Measurements from ENCODE around the gene SLC1A1.
"Not testable (repeated sequence)": the region's sequence is repeated elsewhere in the genome, so short reads cannot be mapped to it uniquely, and the experiment has no call there.

SLC1A1 gene

DNA sequence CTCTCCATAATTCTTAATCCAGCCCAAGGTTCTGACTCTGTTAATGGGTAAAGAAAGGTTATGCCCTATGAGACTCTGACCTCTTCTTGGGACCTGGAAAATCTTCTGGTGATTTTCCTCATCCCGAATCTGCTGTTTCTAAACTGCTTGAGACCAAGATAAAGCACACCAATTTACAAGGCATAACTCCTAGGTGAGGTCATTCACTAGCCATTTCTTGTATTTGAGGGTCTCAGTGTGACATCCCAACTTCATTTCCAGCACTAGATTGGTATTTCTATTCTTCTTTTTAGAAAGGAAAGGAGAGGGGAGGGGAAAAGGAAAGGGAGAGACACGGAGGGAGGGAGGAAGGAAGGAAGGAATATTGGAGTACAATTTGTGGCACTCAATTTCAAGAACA is 51.6 kb downstream of the SLC1A1 start:
- no peak for DNase-seq (ENCODE audit: low read depth in 3 of 3)

DNA sequence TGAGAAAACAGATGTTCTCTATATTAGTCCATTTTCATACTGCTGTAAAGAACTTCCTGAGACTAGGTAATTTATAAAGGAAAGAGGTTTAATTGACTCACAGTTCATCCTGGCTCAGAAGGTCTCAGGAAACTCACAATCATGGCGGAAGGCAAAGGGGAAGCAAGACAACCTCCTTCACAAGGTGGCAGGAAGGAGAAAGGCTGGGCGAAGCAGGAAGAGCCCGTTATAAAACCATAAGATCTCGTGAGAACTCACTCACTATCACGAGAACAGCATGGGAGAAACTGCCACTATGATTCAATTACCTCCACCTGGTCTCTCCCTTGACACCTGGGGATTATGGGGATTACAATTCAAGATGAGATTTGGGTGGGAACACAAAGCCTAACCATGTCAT is 54.4 kb downstream of the SLC1A1 start:
- DNase-seq (ENCODE audit: low read depth in 3 of 3) = not testable (repeated sequence)

DNA sequence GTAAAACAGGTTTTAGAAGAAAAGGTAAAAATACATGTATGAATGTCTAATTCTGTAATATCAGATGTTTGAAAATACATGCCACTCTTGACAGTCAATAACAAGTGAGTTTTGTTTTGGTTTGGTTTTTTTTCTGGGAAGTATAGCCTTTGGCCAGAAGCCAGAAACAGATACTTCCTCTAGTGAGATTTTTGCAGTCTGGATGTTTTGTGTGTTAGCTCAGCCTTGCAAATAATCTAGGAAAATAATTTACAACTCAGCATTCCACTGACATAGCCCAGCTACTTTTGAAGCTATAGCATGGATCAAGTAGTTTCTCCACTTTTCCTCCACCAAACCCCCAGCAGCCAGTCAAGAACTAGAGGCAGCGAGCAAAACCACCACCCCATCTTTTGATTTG is 56.7 kb downstream of the SLC1A1 start:
- no peak for DNase-seq (ENCODE audit: low read depth in 3 of 3)

DNA sequence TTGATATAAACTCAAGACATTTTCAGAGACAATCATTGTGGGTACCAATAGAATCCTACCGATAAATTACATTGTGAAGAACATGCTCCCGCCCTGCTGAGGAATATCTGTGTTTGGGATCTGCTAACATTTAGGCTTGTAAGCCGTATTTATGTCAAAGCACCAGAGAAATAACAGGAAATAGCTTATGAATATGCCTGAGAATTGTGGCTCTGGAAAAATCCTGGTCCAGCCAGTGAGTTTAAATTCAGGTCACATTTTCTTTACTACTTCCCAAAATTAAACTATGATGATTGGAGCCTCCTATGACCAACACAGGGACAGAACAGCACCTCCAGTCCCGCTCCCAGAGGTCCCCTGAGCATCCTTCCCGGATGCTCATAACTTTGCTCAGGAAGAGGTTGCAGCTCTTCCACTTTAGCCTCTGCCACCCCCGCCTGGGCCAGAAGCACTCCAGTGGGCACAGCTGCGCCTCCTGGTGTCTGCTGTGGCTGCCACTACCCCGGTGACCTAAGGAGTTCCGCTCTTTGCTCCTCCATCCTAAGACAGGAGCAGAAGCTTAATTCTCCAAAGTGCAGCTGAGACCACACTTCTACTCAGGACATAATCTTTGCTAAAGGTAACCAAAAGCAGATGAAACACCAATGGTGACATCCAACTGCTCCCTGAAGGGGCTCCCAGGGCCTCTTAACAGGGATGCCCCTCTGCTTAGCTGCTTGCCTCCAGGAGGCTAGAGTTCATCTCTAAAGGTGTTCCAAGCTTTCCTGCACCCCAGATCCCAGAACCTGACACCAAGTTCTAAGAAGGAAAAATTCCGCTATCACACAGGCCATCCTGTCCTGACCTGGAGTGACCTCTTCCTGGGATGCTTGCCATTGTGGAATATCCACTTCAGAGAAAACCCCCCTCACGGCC is 58.8 kb downstream of the SLC1A1 start:
- DNase-seq (ENCODE audit: low read depth in 3 of 3) = no peak

DNA sequence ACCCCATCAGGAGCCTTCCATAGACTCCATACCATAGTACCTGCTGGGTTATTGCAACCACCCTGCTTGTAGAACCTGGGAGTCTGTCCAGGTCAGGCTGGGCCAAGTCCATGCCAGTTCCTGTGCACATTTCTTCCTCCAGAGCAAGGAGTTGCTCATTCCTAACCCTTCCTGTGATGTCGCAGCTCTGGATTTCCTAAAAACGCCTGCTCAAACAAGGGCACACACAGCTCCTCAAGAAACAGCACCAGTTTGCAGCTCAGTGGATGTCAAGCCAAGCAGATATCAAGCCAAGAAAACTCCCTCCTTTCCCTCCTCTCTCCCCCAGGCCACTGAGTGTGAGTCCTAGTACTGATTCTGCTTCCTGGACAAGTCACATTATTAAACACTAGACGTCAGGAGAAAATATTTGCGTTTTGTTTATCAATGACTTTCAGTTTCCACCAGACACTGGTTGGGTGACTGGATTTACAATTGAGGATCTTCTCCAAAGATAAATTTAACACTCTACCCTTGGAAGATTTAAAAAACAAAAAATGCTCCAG is 59.6 kb downstream of the SLC1A1 start:
- no peak for DNase-seq (ENCODE audit: low read depth in 3 of 3)

DNA sequence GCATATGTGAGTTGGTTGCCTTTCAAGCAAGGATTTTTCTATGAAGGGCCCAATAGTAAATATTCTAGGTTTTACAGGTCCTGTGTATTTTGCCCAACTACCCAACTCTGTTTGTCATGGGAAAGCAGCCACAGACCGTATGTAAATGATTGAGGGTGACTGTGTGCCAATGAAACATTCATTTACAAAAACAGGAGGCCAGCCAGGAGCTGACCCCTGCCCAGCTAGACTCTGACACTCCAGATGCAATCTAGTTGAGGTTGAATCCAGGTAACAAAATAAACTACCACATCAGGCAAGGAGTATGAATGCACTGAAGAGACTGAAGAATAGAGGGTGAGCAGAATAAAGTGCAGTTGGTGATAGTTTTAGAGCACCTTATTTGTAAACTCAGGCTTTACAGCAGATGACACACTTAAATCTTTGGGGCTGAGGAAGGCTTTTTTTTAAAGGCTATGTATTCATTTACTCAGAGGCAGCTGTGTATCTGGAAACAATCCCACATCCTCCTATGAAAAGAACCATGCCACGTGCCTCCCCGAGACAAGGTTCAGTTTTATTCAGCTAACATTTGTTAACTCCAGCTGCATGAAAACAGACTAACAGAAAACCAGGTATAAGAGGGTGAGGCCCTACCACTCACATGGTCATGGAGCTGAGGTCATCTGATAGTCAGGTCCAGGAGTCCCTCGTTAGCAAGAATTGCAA is 60.7 kb downstream of the SLC1A1 start:
- no peak for DNase-seq (ENCODE audit: low read depth in 3 of 3)

DNA sequence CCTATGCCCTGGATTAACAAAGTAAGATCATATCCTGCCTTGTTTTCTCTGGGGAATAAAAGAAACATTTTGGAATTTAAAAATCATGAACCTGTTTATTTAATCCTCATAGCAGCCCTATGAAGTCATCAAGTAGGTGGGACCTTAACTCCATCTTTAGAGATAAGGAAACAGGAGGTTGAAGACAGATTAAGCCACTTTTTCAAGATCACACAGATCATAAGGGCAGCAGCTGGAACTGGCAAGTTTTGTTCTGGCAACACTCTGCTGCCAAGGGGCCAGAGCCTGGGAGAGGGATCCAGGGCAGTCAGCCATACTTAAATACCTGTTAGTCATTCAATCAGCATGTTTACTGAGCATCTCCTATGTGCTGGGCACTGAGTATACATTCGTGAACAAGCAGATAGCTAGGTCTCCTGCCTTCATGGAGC is 63.7 kb downstream of the SLC1A1 start:
- DNase-seq (ENCODE audit: low read depth in 3 of 3) = no peak

DNA sequence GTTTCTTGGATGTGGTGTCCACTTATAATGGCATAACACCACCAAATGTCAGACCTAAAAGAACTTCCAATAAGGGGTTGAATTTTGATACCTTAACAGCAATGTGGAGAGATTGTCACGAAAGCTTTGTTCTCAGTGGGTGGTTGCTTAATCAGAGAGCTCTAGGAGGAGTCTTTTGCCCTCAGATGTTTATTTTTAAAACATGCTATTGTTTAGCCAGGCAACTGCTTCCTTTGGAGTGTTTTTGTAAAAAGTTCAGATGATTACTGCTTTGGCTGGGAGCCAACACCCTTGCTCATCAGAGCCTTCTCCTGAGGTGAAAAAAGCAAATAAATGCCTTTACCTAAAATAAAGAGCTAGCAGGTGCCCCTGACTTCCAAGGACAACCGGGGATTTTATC is 65.0 kb downstream of the SLC1A1 start:
- no peak for DNase-seq (ENCODE audit: low read depth in 3 of 3)

DNA sequence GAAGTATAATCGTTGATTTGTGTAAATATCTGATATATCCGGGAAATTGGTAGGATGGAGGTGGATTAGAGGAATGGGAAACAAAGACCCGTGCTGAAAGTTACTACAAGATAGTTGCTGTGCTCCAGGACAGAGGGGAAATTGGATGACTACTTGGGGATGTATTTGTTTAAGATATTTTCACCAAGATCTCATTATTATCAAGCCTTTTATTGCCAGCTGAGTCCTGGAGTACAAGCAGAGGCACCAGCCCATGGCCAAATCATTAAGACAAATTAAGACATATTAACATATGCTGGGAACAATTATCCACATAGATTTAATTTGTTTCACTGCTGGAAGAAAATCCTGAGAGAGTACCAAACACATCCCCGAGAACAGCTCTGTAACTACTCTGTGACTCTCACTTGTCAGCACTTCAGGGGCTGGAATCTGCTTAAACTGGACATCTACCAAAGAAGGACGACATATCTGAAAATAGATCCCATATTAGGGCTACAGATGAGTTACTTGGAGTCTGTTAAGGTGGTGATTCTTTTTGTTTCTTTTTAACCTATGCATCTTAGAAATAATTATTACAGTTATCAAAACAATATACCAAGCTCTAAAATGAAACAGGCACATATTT is 68.2 kb downstream of the SLC1A1 start:
- DNase-seq (ENCODE audit: low read depth in 3 of 3) = no peak

DNA sequence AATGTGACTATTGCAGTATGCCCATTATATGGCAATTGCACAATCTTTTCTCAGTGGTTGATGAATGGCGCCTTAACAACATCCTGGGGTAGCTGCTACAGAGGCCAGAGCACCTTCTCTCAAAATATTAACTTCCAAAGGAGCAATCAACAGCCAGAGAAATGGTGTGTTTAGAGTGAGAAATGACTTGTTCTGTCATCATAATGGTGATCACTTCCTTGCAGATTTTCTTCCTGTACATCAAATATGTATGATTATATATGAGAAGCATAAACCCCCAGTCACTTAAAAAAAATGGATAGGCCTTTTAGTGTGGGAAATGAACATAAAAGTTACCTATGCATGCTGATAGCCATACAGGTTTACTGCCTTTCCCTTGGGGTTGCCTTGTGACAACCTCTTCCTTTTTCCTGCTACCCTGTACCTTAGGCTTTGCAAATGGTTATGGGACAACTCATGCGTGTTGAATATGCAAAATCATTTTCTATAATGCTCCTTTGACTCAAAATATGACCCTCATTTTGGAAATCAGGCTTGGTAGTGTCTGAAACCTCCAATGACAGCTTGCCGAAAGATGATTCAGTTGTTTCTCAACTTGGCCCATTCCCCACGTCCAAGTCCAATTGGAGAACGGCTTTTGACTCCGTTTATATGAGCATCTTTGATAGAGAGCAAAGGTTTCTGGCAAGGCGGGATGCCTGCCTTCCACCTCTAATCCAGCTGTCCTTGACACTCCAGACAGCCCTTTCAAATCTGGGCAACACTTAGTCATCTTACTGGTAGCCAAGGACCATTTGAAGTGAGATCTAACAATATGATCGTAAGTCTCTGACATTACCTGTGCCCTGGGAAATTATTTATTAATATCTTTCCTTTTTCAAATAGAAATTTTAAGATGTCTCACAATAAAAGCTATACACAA is 69.3 kb downstream of the SLC1A1 start:
- no peak for DNase-seq (ENCODE audit: low read depth in 3 of 3)

DNA sequence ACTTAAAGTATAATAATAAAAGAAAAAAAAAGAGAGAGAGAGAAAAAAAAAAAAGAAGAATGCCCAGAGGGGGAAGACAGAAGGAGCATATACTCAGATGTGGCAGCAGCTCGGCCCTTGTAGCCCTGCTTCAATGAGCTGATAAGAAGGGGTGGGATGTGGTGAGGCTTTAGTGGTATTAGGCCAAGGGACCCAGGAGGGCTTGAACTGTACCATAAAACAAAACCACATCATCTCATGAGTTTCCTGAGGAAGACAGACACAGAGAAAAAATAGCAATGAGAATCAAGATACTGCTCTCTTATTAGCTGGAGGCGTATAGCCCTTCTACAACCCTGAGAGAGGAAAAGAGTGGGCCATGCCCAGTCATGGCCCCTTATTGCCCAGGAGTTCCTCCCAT is 72.8 kb downstream of the SLC1A1 start:
- DNase-seq (ENCODE audit: low read depth in 3 of 3) = no peak

DNA sequence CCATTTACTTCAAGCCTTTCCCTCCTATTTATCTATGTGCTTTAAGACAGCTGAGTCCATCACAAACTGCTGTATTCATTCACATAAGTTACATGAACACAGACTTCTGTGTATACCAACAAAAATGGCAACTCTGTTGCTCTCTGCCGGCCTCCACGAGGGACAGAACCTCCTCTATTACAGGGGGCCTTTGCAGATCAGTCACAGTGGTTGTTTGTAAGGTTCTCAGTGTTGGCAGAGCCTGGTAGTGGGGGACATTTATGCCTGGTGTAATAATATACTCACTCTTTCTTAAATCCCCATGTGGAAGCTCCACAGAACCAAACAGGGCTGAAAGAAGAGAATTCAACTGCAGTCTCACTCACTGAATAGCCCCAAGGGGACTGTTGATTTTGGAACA is 76.5 kb downstream of the SLC1A1 start:
- no peak for DNase-seq (ENCODE audit: low read depth in 3 of 3)

DNA sequence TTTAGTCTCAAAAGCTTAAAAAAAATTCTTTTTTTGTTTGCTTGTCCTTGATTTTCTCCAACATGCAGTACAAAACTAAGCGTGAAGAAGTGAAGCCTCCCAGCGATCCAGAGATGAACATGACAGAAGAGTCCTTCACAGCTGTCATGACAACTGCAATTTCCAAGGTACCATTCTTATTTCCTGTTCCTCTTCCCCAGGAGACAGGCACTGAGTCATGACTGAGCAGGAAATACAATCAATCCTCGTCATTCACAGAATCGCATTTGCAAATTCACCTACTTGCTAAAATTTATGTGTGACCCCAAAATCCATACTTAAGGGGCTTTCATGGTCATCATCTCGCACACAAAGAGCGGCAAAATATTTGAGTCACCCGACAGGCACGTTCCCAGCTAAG is 77.3 kb downstream of the SLC1A1 start:
- DNase-seq (ENCODE audit: low read depth in 3 of 3) = no peak

DNA sequence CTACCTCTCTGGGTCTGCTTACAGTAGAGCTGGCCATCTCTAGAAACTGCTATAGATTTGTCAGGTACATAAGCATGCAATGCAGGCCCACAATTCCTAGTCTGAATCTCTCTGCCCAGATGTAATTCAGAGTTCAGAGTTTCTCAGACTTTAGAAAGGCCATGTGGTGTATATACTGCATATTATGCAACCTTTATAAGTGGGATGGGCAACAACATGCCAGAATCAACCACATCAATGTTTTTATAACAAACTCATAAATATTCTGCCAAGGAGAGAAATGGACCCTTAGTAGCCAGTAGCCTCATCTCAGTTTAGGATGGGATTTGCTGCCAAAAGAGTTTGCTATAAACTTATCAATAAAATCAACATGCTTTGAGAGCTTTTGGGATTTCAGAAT is 78.8 kb downstream of the SLC1A1 start:
- no peak for DNase-seq (ENCODE audit: low read depth in 3 of 3)

DNA sequence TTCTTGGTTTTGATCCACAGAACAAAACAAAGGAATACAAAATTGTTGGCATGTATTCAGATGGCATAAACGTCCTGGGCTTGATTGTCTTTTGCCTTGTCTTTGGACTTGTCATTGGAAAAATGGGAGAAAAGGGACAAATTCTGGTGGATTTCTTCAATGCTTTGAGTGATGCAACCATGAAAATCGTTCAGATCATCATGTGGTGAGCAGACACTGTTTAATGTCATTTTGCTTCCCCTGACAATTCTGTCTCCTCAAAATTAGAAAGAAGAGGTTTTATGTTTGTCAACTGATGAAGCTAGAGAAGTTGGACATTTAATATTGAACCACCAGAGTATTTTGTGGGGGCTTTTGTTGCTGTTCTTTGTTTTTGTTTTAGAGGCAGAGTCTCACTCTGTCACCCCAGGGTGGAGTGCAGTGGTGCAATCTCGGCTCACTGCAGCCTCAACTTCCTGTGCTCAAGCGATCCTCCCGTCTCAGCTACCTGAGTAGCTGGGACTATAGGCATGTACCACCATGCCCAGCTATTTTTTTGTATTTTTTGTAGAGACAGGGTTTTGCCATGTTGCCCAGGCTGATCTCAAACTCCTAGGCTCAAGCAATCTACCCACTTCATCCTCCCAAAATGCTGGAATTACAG is 82.0 kb downstream of the SLC1A1 start:
- DNase-seq (ENCODE audit: low read depth in 3 of 3) = no peak

DNA sequence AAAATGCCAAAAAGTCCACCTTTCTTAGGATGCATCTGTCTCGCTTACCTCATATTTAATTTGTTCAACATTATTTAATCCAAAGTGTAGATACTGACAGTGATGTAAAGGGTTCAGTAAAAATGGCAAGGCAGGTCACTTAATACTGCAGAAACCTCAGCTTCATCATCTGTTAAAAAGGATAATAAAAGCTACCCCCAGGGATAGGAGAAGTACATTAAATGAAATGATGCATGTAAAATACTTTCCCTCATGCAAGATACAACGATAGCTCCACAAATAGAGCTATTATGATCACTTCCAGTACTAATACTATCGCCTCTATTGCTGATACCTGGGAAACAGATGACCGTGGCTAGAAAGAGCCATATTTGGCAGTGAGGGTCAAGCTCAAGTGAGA is 82.9 kb downstream of the SLC1A1 start:
- no peak for DNase-seq (ENCODE audit: low read depth in 3 of 3)

DNA sequence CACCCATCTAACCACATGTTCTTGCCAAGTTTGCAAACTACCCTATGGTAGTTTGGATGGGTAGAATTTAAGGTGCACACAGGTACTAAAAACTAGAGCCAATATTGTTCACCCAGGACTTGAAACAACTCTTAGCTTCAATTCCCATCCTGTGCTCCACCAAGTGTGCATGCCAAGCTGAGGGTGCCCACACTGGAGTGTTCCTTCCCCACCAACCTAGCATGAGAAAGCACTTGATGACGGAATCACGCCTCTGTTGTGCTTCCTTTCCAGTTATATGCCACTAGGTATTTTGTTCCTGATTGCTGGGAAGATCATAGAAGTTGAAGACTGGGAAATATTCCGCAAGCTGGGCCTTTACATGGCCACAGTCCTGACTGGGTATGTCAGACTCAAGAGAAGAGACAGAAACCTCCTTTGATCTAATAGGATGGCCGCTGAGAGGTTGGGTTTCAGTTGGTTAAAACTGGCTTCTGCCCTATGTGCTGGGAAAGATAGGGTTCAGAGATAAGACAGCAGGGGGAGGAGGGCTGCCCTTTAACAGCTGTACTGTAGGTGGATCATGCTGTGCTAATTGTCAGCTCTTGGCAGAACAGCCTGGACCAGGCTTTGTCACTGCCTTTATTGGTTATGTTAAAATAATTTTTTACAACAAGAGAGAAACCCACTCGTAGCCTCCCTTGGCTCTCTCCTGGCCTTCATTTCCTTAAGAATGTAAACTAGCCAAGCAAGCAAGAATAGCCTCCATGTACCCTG is 83.5 kb downstream of the SLC1A1 start:
- DNase-seq (ENCODE audit: low read depth in 3 of 3) = no peak

DNA sequence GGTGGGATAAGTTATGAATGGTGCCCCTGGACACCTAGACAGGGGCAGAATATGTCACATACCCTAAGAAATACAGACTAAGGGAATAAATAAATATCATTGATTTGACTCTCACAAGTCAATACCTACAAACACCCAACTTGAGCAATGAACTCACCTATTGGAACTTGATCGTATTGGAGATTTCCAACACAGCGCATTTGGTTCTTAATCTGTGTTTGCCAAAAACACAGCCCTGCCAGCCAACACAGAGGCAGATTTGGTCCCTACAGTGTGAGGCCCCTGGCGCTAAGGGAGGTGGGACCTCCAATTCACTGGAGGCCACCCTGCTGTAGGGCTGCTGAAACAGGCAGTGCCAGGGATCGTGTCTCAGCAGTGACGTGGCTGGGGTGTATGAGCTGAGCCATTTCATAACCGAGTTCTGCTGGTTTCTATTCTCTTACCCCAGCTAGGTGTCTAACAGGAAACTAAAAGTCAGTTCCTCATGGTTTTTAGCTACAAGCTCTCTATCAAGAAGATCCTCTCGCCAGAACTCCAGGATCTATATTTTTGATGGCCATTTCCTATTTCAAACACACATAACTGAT is 84.5 kb downstream of the SLC1A1 start:
- DNase-seq (ENCODE audit: low read depth in 3 of 3) = no peak

DNA sequence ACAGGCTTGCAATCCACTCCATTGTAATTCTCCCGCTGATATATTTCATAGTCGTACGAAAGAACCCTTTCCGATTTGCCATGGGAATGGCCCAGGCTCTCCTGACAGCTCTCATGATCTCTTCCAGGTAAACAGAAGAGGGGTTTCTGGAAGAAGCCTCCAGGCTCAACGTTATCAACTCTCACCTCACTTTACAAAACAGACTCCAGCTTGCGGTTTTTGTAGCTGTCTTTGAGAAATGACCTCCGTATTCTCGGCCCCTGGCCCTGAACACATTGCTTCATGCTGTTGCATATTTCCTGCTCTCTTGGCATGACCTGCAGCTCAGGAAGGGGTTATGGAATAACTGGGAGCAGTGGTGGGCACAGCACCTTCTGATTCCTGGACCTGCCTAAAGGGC is 85.7 kb downstream of the SLC1A1 start:
- DNase-seq (ENCODE audit: low read depth in 3 of 3) = no peak

DNA sequence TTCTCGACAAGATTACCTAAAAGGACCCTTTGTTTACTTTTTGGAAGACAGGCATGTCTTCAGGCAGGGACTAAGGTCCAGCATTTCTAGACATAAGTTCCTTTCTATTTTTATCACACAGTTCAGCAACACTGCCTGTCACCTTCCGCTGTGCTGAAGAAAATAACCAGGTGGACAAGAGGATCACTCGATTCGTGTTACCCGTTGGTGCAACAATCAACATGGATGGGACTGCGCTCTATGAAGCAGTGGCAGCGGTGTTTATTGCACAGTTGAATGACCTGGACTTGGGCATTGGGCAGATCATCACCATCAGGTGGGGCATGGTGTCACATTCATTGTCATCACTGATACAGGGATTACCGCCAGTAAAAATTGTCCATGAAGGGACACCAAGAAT is 86.2 kb downstream of the SLC1A1 start:
- DNase-seq (ENCODE audit: low read depth in 3 of 3) = no peak

Measured in stimulated activated CD4-positive, alpha-beta T cell treated with anti-CD3 and anti-CD28 coated beads, TNF-alpha, amount 100 ng/mL, for 48 hours (primary cell).